ENCODE results near the gene C20orf144.

GRCh38 chr20:33647603-33648395, 14.3 kb upstream of the C20orf144 start:
- TF ChIP-seq EP300 (IDR thresholded peaks at IDR 0.05) (no peak), POLR2A (IDR thresholded peaks at IDR 0.05; ENCODE audit: low read depth) (no peak), CTCF (IDR thresholded peaks at IDR 0.05) (no peak), POLR2AphosphoS5 (IDR thresholded peaks at IDR 0.05) (no peak)

Measured in esophagus muscularis mucosa (tissue), 4 donors.